ENCODE data around the gene HIVEP1.

DNA sequence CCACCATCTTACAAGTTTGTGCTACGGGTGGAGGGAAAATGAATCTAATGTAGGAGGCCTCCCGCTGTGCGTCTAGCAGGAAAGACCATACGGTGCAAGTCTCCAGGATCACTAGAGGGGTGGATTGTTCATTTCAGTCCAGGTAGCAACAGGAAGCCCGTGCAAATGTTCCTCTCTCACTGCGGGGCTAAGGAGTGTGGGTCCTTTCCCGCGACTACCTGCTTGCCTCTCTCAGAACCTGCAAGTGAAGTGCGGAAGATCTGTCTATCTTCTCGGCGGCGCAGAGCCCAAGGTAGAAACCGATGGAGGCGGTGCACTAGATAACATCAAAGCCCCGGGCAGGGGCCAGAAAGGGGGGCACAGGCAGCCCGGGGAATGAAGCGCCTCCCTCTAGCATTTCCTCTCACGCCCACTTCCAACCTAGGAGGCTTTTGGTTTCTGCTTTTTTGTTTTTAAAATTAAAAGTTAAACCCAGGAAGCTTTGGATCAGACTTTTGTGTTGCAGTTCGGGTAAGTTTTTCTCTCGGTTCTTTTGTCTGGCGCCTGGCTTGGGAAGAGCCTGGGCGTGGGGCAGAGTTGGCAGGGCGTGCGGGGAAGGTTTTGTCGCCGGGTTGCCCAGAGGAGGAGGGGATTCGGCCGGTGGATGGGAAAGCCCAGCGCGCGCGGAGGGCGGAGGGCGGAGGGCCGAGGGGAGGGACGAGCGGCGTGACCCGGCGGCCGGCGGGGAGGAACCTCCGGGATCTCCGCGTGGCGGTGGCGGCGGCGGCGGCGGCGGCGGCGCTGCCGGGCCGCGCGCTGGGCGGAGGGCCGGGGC lies 3.5 kb upstream of the HIVEP1 start:
- TF ChIP-seq, protein P1, sequence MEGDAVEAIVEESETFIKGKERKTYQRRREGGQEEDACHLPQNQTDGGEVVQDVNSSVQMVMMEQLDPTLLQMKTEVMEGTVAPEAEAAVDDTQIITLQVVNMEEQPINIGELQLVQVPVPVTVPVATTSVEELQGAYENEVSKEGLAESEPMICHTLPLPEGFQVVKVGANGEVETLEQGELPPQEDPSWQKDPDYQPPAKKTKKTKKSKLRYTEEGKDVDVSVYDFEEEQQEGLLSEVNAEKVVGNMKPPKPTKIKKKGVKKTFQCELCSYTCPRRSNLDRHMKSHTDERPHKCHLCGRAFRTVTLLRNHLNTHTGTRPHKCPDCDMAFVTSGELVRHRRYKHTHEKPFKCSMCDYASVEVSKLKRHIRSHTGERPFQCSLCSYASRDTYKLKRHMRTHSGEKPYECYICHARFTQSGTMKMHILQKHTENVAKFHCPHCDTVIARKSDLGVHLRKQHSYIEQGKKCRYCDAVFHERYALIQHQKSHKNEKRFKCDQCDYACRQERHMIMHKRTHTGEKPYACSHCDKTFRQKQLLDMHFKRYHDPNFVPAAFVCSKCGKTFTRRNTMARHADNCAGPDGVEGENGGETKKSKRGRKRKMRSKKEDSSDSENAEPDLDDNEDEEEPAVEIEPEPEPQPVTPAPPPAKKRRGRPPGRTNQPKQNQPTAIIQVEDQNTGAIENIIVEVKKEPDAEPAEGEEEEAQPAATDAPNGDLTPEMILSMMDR (conservative IDR thresholded peaks at IDR 0.05; ENCODE audit: low read length): 0 out of 2 replicates have a peak, but pooled peaks have one; percentile 12
- TF ChIP-seq EZH2phosphoT487 (IDR thresholded peaks at IDR 0.05; ENCODE audit: borderline replicate concordance, low read depth, low read length): no peak
